Gastrocnemius medialis (tissue), 4 donors: Measurements from ENCODE around the gene SFTPA1.
"Not testable (repeated sequence)": the region's sequence is repeated elsewhere in the genome, so short reads cannot be mapped to it uniquely, and the experiment has no call there.

Experiments used
- CTCF ChIP-seq, 5 experiments: fragments of 450-650 bp in 3 of 5; fragments of 200-600 bp in 2 of 5; sonication (generic) in 2 of 5; IDR thresholded peaks in 4 of 5; conservative IDR thresholded peaks in 1 of 5; 1 replicate in 4 of 5; 2 replicates in 1 of 5; pipeline ENCODE4 v1.5.1; 2016 to 2019; ENCODE audit warnings: antibody characterized with exemption in 5 of 5, mild to moderate bottlenecking in 3 of 5, moderate library complexity in 3 of 5
- POLR2A ChIP-seq, 2 donors: fragments of 450-650 bp; IDR thresholded peaks; one replicate each; pipeline ENCODE4 v1.6.1; 2017; ENCODE audit warnings: antibody characterized with exemption in 2 of 2, mild to moderate bottlenecking in 2 of 2, moderate library complexity in 2 of 2

- not testable (repeated sequence) for TF ChIP-seq CTCF (IDR thresholded peaks at IDR 0.05 in 4 of 5, conservative IDR thresholded peaks at IDR 0.05 in 1 of 5); POLR2A (IDR thresholded peaks at IDR 0.05)
Measured at GRCh38 chr10:79664686-79665085, 53.9 kb downstream of the SFTPA1 start.
